GM18498 (cell line): Measurements from ENCODE around the gene LRRC4C.

Source experiments
- ATAC-seq: cut with Tn5 transposase; IDR thresholded peaks from one replicate; pipeline ENCODE4 v1.9.1; 2021; ENCODE audit warnings: mild to moderate bottlenecking, moderate library complexity; ENCODE audit not compliant: unreplicated experiment

LRRC4C gene

DNA sequence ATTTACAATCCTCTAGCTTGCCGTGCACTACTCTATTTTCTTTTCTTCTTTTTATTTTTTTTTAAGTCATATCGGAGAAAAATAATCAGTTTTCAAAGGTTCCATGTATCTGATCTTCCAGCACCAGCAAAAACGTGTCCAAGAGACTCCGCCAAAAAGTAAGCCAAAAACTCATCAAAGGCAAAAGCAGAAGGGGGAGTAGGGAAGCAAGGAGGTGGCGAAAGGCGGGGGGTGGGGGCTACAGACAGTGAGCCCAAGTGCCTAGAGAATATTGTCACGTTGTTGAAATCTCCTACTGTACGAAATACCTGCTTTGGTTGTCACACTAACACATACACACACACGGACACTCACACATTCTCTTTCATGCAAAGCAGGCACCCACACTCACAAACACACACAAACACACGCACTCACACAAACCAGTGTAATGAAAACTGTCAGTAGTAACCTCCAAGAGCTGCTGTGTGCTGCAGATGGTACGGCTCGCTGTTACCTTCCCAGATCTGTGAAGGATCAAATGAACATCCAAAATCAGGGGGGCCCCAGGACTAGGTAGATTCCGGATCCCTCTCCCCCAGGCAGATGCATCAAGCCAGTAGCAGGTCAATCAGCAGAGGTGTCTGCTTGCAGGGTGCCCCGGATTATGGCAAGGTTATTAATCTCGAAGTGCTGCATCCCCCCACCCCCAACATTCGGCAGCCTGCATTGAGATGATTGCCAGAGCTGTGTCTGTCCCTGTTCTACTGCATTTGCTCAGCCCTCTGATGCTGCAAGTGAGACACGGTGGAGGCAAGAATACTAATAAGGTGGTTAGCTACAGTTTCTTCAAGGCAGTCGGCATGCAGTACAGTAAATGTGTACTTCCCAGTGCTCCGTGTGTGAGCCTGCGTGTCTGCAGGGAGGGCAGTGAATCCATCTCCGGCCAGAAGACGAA is at the start of gene LRRC4C:
Gene LRRC4C (minus strand): TSS at position 188 of the 937 bp plus-strand sequence.
- no peak for ATAC-seq

DNA sequence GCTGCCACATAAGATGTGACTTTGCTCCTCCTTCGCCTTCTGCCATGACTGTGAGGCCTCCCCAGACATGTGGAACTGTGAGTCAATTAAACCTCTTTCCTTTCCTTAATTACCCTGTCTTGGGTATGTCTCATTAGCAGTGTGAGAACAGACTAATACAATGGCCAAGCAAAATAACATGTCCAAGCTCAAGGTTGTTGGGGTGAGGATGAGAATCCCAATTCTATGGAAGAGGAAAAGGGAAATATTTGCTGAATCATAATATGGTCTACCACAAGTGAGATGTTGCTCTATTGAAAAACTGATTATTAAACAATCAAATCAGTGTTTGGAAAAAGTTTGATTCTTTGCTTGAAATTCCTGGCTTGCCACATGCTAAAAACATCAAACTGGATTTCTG is 48.7 kb upstream of the LRRC4C start:
- no peak for ATAC-seq

DNA sequence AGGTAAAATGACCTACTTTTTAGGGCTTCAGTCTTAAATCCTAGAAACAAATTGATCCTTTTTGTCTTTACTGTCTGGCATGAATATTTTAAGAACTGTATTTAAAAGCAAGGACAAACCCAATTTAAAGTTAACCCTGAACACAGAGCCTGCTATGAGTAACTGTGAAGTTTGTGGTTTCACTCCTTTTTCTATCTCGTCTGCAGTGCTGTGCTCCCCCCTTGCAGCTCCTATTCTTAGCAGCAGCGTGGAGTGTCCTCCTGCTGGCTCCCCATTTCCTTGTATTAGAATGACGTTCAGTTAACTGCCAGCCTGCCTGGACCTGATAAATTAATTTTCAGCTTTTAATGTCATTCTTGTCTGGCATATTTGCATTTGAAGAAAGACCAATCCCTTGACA is 40.0 kb upstream of the LRRC4C start:
- ATAC-seq = no peak

DNA sequence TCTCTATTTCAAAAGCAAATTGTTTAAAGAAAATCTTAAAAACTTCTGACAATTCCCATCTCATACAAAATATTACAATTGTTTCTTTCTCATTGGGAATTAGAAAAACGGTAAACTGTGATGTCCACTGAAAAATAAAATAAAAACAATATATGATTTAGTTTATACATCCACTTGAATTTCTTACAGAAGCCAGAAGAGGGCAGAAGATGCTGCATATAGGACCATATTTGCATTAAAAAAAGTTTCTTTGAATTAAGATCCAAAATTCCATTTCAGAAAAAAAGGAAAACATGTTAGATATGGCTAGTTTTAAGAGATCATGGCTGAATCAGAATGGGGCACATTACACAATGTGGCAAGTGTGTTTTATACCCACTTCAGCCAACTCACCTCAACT is 39.3 kb upstream of the LRRC4C start:
- ATAC-seq = no peak

DNA sequence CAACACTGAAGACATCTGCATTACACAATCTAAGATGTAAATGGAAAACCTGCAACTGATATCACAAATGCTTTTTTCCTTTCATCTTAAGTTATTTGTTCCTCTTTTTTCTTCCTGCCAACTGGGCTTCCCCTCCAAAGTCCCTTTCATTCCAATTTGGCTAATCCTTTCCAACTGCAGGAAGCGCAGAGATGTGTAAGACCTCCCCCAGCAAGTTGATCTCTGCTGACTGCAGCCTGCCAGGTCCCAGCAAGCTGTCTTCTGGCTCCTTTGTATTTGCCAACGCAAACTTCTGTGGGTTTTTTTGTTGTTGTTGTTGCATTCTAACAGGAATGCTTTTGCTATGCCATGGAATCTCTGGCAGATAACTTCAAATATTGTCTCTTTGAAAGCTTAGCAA is 38.5 kb upstream of the LRRC4C start:
- ATAC-seq = no peak

DNA sequence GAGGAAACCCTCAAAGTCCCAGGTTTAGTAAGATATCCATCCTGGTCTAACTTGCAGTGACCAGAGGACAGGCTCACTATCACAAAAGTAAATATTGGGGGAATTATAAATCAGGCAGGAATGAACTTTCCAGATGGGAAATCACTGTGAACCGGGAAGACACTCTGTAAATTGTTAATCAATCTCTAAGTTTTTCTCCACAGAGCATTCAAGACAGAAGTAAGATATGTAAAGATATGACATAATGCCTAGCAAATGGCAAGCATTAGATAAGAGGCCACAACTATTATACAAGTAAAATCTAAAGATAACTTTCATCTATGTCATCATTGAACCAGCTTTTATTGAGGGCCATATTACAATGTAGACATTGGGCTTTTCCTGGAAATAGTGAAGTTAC is 35.3 kb upstream of the LRRC4C start:
- ATAC-seq = no peak

DNA sequence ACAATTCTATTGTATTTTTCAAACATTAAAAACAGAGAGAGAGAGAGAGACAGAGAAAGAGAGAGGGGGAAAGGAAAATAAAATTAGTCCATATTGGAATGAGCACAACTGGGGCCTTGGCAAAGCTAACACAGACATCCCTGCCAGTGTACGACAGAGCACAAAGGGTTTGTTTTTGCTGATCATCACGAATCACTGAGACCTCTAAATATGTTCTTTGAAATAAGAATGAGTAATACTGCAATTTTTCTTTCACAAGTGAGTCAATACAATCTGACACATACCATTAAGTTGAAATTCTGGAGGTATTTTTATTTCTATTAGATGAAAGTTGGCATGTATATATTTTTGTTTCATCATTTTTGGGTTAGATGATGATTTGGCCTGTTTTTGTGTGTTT is 27.0 kb upstream of the LRRC4C start:
- ATAC-seq = no peak

DNA sequence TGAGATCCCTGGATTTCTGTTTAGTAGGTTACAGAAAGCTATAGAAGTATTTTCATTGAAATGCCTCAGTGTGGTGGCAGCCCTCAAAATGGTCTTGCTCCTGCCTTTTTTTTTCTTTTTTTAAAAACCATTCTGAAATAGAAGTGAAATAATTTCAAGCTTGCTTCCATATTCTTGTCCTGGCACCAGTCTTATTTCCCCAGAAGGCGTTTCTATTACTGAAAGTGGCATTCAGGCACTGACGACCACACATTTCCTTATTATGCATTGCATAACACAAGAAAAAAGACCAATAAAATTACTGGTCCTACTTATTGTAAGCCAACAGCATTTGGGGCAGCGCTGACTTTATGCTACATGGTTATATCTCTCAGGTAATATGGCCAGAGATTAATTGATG is 24.5 kb upstream of the LRRC4C start:
- ATAC-seq = no peak

DNA sequence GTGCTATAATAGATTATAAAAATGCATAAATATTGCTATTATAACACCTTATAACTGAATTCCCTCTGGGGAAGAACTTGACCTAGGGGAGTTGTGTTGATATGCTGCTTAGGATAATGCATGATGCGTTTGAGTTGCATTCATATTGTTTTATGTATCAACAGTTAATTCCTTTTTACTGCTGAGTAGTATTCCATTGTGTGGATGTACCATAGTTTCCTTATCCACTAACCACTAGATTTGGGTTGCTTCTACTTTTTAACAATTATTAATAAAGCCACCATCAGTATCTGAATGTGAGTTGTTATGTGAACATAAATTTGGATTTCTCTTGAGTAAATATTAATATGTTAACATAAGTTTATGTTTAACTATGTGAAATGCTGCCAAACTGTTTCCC is 19.7 kb upstream of the LRRC4C start:
- no peak for ATAC-seq

DNA sequence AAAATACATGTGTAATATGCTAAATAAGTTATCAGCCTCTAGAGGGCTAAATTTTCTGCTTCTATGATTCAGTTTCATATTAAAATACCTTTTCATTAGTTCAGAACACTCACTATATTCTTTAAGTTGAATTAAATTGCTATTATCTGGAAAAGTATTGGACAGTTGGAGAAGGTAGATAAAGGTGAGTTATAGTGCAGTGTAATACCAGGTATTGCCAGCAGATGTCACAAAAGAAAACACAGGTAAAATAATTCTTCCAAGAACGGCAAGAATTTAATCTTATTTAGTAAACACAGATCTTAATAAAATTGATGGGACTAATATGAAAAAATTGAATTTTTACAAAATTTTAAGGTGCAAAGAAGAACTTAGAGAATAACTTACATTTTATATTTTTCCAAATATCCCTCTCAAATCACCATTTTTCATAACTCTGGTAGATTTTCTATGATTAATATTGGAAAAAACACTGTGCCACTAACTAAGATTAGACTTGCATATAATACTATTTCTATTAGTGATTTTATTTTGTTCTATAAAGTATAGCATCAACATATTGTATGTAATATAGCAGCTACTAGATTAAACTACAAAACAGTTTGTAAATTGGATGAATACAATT is 1.7 kb upstream of the LRRC4C start:
- ATAC-seq = no peak

DNA sequence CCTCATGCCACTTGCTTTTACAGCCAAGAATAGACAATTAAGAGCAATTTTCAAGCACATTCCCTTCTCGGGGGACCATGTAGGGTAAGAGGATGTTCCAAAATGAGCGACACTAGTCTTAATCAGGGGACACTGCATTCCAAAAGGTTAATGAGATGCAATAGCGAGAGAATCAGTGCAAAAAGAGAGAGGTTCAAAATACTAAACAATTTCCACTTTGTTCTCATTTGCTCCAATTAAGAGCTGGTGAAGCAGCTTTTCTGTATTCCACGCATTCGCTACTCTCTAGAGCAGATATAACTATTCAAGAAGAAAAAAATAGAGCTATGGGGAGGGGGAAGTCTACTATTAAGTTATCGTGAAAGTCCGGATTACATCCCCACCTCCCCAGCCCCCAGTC is 811 bp downstream of the LRRC4C start:
- no peak for ATAC-seq

DNA sequence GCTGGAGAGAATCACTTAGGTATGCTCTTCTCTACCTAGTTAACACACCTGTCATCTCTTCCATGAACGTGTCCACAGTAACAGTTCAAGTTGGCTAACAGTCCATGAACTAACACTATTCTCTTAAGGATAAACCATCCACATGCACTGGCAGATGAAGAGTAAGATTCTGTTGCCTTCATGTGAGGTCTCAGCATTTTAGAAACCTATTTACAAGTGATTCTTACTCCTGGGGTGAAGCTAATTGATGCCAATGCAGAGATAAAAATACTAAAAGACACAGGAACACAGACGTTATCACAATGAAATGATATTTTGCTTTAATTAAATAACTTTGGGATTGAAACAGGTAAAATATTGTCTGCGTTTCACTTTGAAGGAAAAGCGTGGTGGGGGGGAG is 1.3 kb downstream of the LRRC4C start:
- no peak for ATAC-seq

DNA sequence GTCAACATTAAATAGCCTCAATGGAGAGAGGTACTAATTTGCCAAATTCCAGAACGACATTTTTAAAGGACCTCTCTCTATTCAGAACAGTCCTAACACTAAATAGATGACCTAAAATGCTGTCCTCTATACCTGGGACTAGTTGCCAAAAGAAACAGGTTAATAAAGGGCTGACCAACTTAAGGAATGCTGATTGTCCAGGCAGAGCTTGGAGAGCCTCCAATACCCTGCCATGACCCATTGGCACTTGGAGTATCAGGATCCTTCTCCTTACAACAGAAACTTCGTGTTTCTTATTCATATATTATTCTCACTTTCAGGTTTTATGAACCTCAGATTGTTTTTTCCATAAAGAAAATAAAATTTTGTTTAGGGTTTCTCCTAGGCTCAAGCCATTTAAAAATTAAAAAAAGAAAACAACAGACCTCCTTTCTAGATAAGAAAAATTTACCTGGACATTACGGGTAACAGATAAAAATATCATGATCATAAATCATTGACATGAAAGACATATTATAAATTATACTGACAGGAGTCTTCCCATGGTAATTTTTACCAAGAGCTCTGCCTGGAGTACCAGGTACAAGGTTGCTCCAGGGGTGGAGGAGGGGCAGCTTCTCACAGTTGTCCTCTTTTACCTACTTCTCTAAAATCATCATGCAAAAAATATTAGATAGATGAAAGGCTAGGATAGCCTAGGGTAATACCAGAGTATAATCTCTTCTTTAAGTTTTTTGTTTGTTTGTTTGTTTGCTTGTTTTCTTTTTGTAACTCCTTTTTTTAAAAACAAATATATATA is 2.0 kb downstream of the LRRC4C start:
- ATAC-seq = no peak

DNA sequence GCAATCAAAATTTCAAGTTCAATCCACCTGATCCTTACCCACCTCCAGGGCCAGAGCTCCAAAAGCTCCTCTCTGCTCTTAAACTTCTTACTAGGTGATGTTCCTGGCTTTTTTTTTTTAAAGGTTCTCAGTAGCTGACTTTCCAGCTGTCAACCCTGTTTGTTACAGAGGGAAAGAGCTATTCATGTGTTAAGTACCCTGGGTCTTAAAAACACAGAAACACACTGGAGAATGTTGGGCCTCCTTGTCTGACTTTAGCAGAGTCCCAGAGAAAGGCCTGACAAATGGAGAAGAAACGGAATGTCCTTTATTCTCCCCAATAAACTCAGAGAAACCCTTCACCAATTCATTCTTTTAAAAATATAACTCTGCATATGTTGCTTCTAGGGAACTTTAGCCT is 3.2 kb downstream of the LRRC4C start:
- no peak for ATAC-seq

DNA sequence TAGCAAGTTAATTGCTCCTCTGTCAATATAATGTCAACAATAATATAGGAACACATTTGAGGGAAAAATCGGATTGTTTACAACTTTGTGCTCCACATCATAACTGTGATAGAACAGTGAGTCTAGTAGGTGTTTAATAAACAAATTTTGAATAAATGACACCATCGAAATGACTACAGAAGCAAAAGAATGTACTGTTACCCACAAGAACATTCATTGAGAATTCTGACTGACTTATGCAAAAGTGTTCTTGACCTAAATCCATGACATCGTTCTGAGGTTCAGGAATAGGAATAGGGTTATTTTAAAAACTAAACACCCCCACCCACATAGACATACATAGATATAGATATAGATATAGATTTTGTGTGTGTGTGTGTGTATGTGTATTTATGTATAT is 8.4 kb downstream of the LRRC4C start:
- ATAC-seq = no peak

DNA sequence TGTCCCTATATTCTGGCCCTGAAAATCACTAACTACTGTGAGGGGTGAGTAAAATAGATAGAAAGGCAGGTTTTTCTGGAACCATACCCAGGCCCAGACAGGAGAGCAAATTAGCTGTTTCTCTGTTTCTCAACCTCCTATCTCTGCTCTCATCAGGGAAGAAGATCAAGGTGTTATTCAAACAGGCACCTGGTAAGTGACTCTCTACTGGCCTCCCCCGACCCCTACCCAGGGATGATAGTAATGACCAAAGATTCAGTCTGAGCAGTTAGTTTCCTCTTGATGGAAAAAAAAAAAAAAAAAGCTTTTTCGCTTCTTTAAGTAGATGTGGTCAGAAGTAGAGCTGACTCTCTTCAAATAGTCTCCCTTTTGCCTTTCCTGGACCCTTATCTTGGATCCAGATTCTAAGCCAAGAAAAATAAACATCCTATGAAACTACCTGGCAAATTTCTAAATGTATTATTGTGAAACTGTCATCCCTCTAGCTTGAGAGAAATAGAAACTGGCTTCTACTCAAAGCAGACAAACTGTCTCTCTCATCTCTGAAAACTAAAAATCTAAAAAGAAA is 9.9 kb downstream of the LRRC4C start:
- no peak for ATAC-seq

DNA sequence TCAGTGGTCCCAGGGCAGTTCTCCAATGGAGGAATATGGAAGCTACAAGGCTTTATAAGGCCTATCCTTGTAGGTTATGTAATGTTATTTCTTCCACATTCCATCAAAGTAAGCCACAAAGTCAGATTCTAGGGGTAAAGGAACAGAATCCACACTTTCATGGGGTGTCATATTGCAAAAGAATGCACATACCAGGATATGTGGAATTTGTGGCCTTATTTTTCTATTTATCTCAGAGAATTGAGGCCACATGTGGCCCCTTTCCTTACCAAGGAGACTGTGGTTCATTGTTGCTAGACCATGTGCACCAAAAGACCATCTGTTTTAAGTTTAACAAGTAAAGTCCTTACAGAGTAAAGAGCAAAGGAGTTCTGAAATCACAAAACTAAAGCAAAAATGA is 12.9 kb downstream of the LRRC4C start:
- ATAC-seq = no peak

DNA sequence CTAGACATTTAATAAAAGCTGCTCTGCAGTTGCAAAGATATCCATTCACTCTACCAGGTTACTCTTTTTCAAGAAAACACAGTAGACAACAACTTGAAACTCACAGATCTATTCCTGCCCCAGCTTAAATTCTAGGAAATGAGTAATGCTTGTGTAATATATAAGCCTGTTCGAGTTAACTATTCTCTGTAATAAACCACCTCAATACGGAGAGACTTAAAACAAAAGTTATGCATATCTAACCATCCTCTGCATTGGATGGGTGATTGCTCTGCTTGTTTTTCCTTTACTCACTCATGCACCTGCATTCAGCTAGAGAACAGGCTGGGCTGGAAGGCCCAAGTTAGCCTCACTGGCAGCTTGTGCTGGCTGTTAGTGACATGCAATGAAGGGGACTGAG is 13.3 kb downstream of the LRRC4C start:
- no peak for ATAC-seq

DNA sequence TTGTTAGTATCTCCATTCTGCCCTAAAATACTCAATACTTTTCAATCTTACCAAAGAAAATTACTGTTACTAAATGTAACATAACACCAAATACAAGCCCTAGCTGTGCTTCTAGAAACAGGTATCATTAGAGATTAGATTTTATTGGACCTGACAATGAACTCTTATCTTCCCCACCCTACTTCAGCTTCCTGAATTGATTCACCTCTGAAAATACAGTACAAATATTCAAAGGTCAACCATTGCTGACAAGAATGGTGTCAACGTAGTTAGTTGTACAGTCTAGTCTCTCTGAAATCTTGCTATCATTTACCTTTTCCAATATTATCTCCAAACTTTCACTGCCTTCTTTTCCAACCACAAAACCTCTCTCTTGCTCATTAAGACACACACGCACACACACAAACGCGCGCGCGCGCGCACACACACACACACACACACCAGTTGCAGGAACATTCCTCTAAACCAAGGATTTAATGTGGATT is 22.4 kb downstream of the LRRC4C start:
- ATAC-seq = no peak

DNA sequence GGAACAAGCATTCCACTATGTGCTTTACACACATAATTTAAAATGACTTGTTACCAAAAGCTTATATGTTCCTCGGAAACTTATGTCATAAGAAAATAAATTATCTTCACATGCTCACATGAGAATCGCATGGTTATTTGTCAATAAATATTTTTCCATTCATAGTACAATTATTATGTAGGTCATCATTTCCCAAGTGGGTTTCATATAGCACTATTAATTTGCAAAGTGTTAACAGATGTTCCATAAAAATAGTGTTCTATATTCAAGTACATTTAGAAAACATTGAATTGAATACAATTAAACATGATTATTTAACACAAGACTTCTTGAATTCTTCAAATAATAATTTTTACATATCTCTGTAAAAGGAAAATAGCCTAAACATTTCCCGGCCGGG is 23.9 kb downstream of the LRRC4C start:
- no peak for ATAC-seq

DNA sequence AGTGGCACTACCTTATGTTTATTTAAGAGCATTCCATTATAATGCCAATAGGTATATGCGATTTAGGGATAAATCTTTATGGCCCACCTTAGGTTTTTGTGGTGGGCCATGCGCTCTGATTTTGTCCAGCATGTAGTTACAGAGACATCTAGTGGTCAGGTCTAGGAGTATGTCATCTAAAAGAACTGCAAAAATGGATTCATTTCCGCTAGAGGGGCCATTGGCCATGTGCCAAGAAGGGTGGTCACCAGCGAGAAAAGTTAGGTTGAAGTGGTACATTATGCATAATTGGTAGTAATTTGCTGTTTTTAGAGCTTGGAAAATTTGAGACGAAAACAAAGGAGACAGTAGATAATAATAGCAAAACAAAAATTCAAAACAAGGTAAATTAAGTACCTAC is 27.7 kb downstream of the LRRC4C start:
- ATAC-seq = no peak
